GM21529 (cell line): ENCODE measurements around the gene SERPINE1.

Source experiments
- ATAC-seq: cut with Tn5 transposase; IDR thresholded peaks from one replicate; pipeline ENCODE4 v1.9.1; 2021; ENCODE audit not compliant: unreplicated experiment

Gene SERPINE1

GRCh38 chr7:101151908-101152651 lies 25.2 kb downstream of the SERPINE1 start:
- ATAC-seq, result no peak

- peak; percentile 81 for ATAC-seq
These were observed 27.2 kb downstream of the SERPINE1 start, which contains the start of gene AP1S1 for GRCh38 chr7:101153969-101154692. Gene AP1S1, plus strand, starts transcription at chr7:101154476. Its CDS starts 39 bp downstream, at chr7:101154515.

- ATAC-seq, result peak; percentile 14
These were observed 27.8 kb downstream of the SERPINE1 start for GRCh38 chr7:101154693-101155102.

GRCh38 chr7:101155303-101155702 lies 28.4 kb downstream of the SERPINE1 start:
- ATAC-seq, result no peak

GRCh38 chr7:101156277-101156676 lies 29.4 kb downstream of the SERPINE1 start:
- no peak for ATAC-seq

GRCh38 chr7:101156866-101157589 lies 30.1 kb downstream of the SERPINE1 start:
- no peak for ATAC-seq

GRCh38 chr7:101159696-101160674 lies 33.1 kb downstream of the SERPINE1 start:
- no peak for ATAC-seq

GRCh38 chr7:101160910-101161309 lies 34.0 kb downstream of the SERPINE1 start:
- ATAC-seq, result no peak

- ATAC-seq, result no peak
These were observed 35.0 kb downstream of the SERPINE1 start for GRCh38 chr7:101161692-101162471.

GRCh38 chr7:101162551-101163278 lies 35.8 kb downstream of the SERPINE1 start:
- no peak for ATAC-seq

GRCh38 chr7:101163279-101164070 lies 36.6 kb downstream of the SERPINE1 start:
- ATAC-seq, result no peak

GRCh38 chr7:101164071-101164840 lies 37.4 kb downstream of the SERPINE1 start:
- no peak for ATAC-seq

- ATAC-seq, result peak; percentile 72
These were observed 38.4 kb downstream of the SERPINE1 start, which contains the start of gene VGF for GRCh38 chr7:101165075-101165957. Gene VGF, minus strand, starts transcription at chr7:101165569. Its CDS starts 726 bp downstream, at chr7:101164843.

- no peak for ATAC-seq
These were observed 39.2 kb downstream of the SERPINE1 start for GRCh38 chr7:101165958-101166647.

- ATAC-seq, result no peak
These were observed 39.7 kb downstream of the SERPINE1 start for GRCh38 chr7:101166648-101166908.
